ENCODE data around the gene DEF6.

The DEF6 gene

GRCh38 chr6:35366204-35366596, 68.6 kb downstream of the DEF6 start:
- no peaks in the 10 kb centered on the region for H3K79me2 ChIP-seq (ENCODE audit: low read length)
- no peak for DNase-seq
- H3K4me3 ChIP-seq (ENCODE audit: low read length): no peak overlapping the region
- no peaks in the 10 kb centered on the region for H4K20me1 ChIP-seq (ENCODE audit: insufficient read depth, low read length)
- no peak overlapping the region for H3K9ac ChIP-seq (ENCODE audit: low read length)
- H3K27me3 ChIP-seq (replicated peaks; ENCODE audit: insufficient read depth, low read length): no peaks in the 10 kb centered on the region
- no peaks in the 10 kb centered on the region for H3K9me2 ChIP-seq (replicated peaks; ENCODE audit: insufficient read depth, low read length)
- H3K4me2 ChIP-seq (ENCODE audit: low read depth, low read length): no peak overlapping the region
- H3K36me3 ChIP-seq (replicated peaks; ENCODE audit: insufficient read depth, low read length): no peaks in the 10 kb centered on the region
- H3K9me3 ChIP-seq (replicated peaks; ENCODE audit: insufficient read depth, low read length): no peaks in the 10 kb centered on the region
- TF ChIP-seq, protein P1, sequence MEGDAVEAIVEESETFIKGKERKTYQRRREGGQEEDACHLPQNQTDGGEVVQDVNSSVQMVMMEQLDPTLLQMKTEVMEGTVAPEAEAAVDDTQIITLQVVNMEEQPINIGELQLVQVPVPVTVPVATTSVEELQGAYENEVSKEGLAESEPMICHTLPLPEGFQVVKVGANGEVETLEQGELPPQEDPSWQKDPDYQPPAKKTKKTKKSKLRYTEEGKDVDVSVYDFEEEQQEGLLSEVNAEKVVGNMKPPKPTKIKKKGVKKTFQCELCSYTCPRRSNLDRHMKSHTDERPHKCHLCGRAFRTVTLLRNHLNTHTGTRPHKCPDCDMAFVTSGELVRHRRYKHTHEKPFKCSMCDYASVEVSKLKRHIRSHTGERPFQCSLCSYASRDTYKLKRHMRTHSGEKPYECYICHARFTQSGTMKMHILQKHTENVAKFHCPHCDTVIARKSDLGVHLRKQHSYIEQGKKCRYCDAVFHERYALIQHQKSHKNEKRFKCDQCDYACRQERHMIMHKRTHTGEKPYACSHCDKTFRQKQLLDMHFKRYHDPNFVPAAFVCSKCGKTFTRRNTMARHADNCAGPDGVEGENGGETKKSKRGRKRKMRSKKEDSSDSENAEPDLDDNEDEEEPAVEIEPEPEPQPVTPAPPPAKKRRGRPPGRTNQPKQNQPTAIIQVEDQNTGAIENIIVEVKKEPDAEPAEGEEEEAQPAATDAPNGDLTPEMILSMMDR (IDR thresholded peaks at IDR 0.05; ENCODE audit: low read length): no peak
- TF ChIP-seq EZH2phosphoT487 (IDR thresholded peaks at IDR 0.05; ENCODE audit: low read length) (no peak), EZH2 (optimal IDR thresholded peaks at IDR 0.05; ENCODE audit: low read depth, low read length) (no peak)
- H3F3A ChIP-seq (ENCODE audit: insufficient read depth, low read length): no peaks in the 10 kb centered on the region
- H3K4me1 ChIP-seq (ENCODE audit: low read length): peaks cover 18% of the 10 kb centered on the region
- no peak overlapping the region for H2AFZ ChIP-seq (ENCODE audit: low read length)
- H3K27ac ChIP-seq (ENCODE audit: low read length): no peak overlapping the region

- TF ChIP-seq, protein P1 (IDR thresholded peaks at IDR 0.05; ENCODE audit: low read length): no peak
- no peak for TF ChIP-seq EZH2phosphoT487 (IDR thresholded peaks at IDR 0.05; ENCODE audit: low read length)
- TF ChIP-seq EZH2 (optimal IDR thresholded peaks at IDR 0.05; ENCODE audit: low read depth, low read length): no peak
Measured at GRCh38 chr6:35367646-35368037, 70.0 kb downstream of the DEF6 start.

DNA sequence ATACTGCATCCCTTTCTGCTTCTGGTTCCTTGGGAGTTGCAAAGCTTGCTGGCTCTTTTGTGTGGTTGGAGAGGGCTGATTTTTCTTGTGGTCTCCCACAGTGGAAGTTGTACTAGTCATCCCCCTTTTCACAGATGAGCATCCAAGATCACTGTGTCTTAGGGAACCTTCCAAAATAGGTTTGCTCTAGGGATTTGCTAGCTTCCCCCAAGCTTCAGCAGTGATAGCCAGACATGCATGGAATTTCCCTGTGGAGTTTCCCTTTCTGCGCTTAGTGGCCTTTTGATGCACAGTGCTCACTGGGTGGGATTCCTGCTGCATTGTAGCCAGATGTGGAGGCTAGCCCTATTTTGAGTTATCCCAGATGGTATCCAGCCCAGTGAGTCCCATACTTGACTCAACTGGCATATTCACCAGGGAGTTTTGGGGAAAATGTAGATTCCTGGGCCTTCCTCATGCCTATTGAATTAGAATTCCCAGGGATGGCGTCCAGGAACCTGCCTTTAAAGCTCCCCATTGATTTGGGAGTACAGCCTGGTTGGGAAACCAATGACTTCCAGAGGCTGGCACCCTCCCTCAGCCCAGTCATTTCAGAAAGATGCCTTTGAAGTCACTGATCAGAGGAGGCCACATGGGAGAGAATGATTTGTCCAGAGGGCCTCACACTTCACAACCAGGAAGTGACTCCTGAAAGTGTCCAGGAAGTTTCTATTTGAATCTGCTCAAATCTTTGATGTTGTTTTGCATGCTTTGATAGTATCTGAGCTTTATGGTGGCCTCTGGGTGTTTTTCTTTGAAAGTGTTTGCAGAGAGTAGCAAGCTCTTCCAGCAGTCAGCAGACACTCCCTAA, 70.6 kb downstream of the DEF6 start:
- no peak overlapping the region for H3K4me2 ChIP-seq (ENCODE audit: low read depth, low read length)
- H3K9me3 ChIP-seq (replicated peaks; ENCODE audit: insufficient read depth, low read length): no peaks in the 10 kb centered on the region

More at GRCh38 chr6:35367646-35368037, 70.0 kb downstream of the DEF6 start:
- Histone ChIP-seq H2AFZ (ENCODE audit: low read length) (no peak overlapping the region), H4K20me1 (ENCODE audit: insufficient read depth, low read length) (no peaks in the 10 kb centered on the region), H3K9me3 (replicated peaks; ENCODE audit: insufficient read depth, low read length) (no peaks in the 10 kb centered on the region), H3K27ac (ENCODE audit: low read length) (no peak overlapping the region), H3K4me2 (ENCODE audit: low read depth, low read length) (no peak overlapping the region), H3K27me3 (replicated peaks; ENCODE audit: insufficient read depth, low read length) (no peaks in the 10 kb centered on the region), H3F3A (ENCODE audit: insufficient read depth, low read length) (no peaks in the 10 kb centered on the region), H3K4me3 (ENCODE audit: low read length) (no peak overlapping the region), H3K9ac (ENCODE audit: low read length) (no peak overlapping the region), H3K36me3 (replicated peaks; ENCODE audit: insufficient read depth, low read length) (no peaks in the 10 kb centered on the region), H3K79me2 (ENCODE audit: low read length) (0 out of 2 replicates have a peak, but pooled peaks cover 4% of the 10 kb centered on the region), H3K9me2 (replicated peaks; ENCODE audit: insufficient read depth, low read length) (no peaks in the 10 kb centered on the region), H3K4me1 (ENCODE audit: low read length) (peaks cover 18% of the 10 kb centered on the region)
- DNase-seq: no peak

More for the DNA sequence above, 70.6 kb downstream of the DEF6 start:
- no peak overlapping the region for H2AFZ ChIP-seq (ENCODE audit: low read length)
- H3K36me3 ChIP-seq (replicated peaks; ENCODE audit: insufficient read depth, low read length): no peaks in the 10 kb centered on the region
- TF ChIP-seq EZH2phosphoT487 (IDR thresholded peaks at IDR 0.05; ENCODE audit: low read length) (no peak), EZH2 (optimal IDR thresholded peaks at IDR 0.05; ENCODE audit: low read depth, low read length) (no peak)
- TF ChIP-seq, protein P1 (IDR thresholded peaks at IDR 0.05; ENCODE audit: low read length): no peak
- H3K9ac ChIP-seq (ENCODE audit: low read length): no peak overlapping the region
- no peaks in the 10 kb centered on the region for H3F3A ChIP-seq (ENCODE audit: insufficient read depth, low read length)
- H3K27ac ChIP-seq (ENCODE audit: low read length): no peak overlapping the region
- no peaks in the 10 kb centered on the region for H3K9me2 ChIP-seq (replicated peaks; ENCODE audit: insufficient read depth, low read length)
- H3K27me3 ChIP-seq (replicated peaks; ENCODE audit: insufficient read depth, low read length): no peaks in the 10 kb centered on the region
- H3K4me3 ChIP-seq (ENCODE audit: low read length): no peak overlapping the region
- peaks cover 18% of the 10 kb centered on the region for H3K4me1 ChIP-seq (ENCODE audit: low read length)
- 0 out of 2 replicates have a peak, but pooled peaks cover 4% of the 10 kb centered on the region for H3K79me2 ChIP-seq (ENCODE audit: low read length)
- DNase-seq: no peak
- no peaks in the 10 kb centered on the region for H4K20me1 ChIP-seq (ENCODE audit: insufficient read depth, low read length)

Data from MM.1S (cell line).